Left ventricle myocardium inferior (tissue), 1 donor: ENCODE data around the gene GOLGA1. TPM values are rescaled to one million over a fixed set of nuclear protein-coding genes. Genes with fewer than 3 reads are reported as not detected.
A peak's percentile ranks its signal among the peaks of the same experiment; 100 is the strongest.

Source experiments
- DNase-seq: peaks from one replicate; pipeline ENCODE4 v3.0.0-alpha.2; 2020
- H3K27ac ChIP-seq: fragments of 200-600 bp; replicated peaks from 2 replicates; pipeline ENCODE4 v1.8.0; 2021
- H3K27me3 ChIP-seq: fragments of 200-600 bp; 2 replicates; pipeline ENCODE4 v1.8.0; 2021; ENCODE audit warnings: low read depth
- H3K36me3 ChIP-seq: fragments of 200-600 bp; 2 replicates; pipeline ENCODE4 v1.8.0; 2021
- H3K4me1 ChIP-seq: fragments of 200-600 bp; 2 replicates; pipeline ENCODE4 v1.8.0; 2021
- H3K4me3 ChIP-seq: fragments of 200-600 bp; 2 replicates; pipeline ENCODE4 v1.8.0; 2021; ENCODE audit warnings: mild to moderate bottlenecking, moderate library complexity
- H3K9me3 ChIP-seq: fragments of 200-600 bp; replicated peaks from 2 replicates; pipeline ENCODE4 v1.8.0; 2021
- CTCF ChIP-seq: fragments of 200-600 bp; IDR thresholded peaks from 2 replicates; pipeline ENCODE4 v1.8.0; 2021; ENCODE audit warnings: antibody characterized with exemption, mild to moderate bottlenecking, borderline replicate concordance
- intact Hi-C: fragments of 100-400 bp; cut with micrococcal nuclease; formaldehyde crosslinking; loops from one replicate; pipeline ENCODE4 v1.11.0; 2022
- total RNA-seq: library from RNA; stranded (reverse); fragmentation: NEBNext Ultra II Directional; extraction: Animal tissue kit (Norgen Biotek cat#: 25700); gene quantifications from one replicate; pipeline ENCODE4 v1.2.1, GENCODE V29; 2021
- donor health status: DM: no; HTN: yes; CAD: no; lungs with severe emphysema.

Gene GOLGA1
- total RNA-seq, 1 donor from 2014 or later = 17.9 TPM

GRCh38 chr9:124835026-124835557 lies 105.8 kb downstream of the GOLGA1 start:
- peak overlapping the region; percentile 40 for H3K4me3 ChIP-seq
- H3K27me3 ChIP-seq = no peaks in the 10 kb centered on the region
- H3K36me3 ChIP-seq = no peaks in the 10 kb centered on the region
- H3K9me3 ChIP-seq = no peaks in the 10 kb centered on the region
- H3K4me1 ChIP-seq = peaks cover 67% of the 10 kb centered on the region
- H3K27ac ChIP-seq = peak overlapping the region; percentile 96
- peak; percentile 90 for DNase-seq
- intact Hi-C loops = no loop called here
- no peak for TF ChIP-seq CTCF

GRCh38 chr9:124834591-124834990 lies 106.3 kb downstream of the GOLGA1 start:
- peak overlapping the region; percentile 96 for H3K27ac ChIP-seq
- no peak for DNase-seq
- H3K36me3 ChIP-seq = no peaks in the 10 kb centered on the region
- H3K4me1 ChIP-seq = peaks cover 62% of the 10 kb centered on the region
- no peaks in the 10 kb centered on the region for H3K27me3 ChIP-seq
- intact Hi-C loops = no loop called here
- no peak for TF ChIP-seq CTCF
- H3K4me3 ChIP-seq = peak overlapping the region; percentile 40
- no peaks in the 10 kb centered on the region for H3K9me3 ChIP-seq

- H3K4me3 ChIP-seq = no peak overlapping the region
- no peak for TF ChIP-seq CTCF
- H3K9me3 ChIP-seq = no peaks in the 10 kb centered on the region
- no peaks in the 10 kb centered on the region for H3K27me3 ChIP-seq
- peaks cover 59% of the 10 kb centered on the region for H3K4me1 ChIP-seq
- no peaks in the 10 kb centered on the region for H3K36me3 ChIP-seq
- H3K27ac ChIP-seq = peak overlapping the region; percentile 96
- peak; percentile 81 for DNase-seq
- intact Hi-C loops = no loop called here
Observed at GRCh38 chr9:124831642-124832364, 109.1 kb downstream of the GOLGA1 start.

- Histone ChIP-seq H3K27me3 (no peaks in the 10 kb centered on the region), H3K36me3 (no peaks in the 10 kb centered on the region), H3K4me1 (peaks cover 47% of the 10 kb centered on the region), H3K4me3 (no peak overlapping the region), H3K27ac (no peak overlapping the region), H3K9me3 (no peaks in the 10 kb centered on the region)
- DNase-seq = no peak
- no peak for TF ChIP-seq CTCF
- intact Hi-C loops = no loop called here
Observed at GRCh38 chr9:124830593-124830992, 110.3 kb downstream of the GOLGA1 start.

- no peak for DNase-seq
- Histone ChIP-seq H3K36me3 (no peaks in the 10 kb centered on the region), H3K27ac (no peak overlapping the region), H3K4me1 (peaks cover 34% of the 10 kb centered on the region), H3K4me3 (no peak overlapping the region), H3K9me3 (peaks cover 8% of the 10 kb centered on the region), H3K27me3 (no peaks in the 10 kb centered on the region)
- intact Hi-C loops = no loop called here
- TF ChIP-seq CTCF = no peak
Observed at GRCh38 chr9:124829334-124829669, 111.6 kb downstream of the GOLGA1 start.
